GM23338 (cell line): ENCODE results near the gene DPP10. TPM values are rescaled to one million over a fixed set of nuclear protein-coding genes. Genes with fewer than 3 reads are reported as not detected.

Experiments used
- ATAC-seq: fragments of 200-7000 bp; cut with Tn5 transposase; 3 replicates; pipeline ENCODE4 v1.9.1; 2020
- DNase-seq: peaks from one replicate; pipeline ENCODE4 v3.0.0-alpha.2; 2015; ENCODE audit warnings: low spot score
- H2AFZ ChIP-seq: fragments of 200-600 bp; sonication (generic); 2 replicates; pipeline ENCODE4 v1.8.0; 2016; ENCODE audit warnings: antibody characterized with exemption, mild to moderate bottlenecking, moderate library complexity
- H3F3A ChIP-seq: fragments of 200-600 bp; sonication (generic); replicated peaks from 2 replicates; pipeline ENCODE4 v1.8.0; 2017; ENCODE audit warnings: antibody characterized with exemption, mixed run types, low read depth
- H3K27ac ChIP-seq: fragments of 200-600 bp; sonication (generic); 2 replicates; pipeline ENCODE4 v1.6.1; 2016; ENCODE audit warnings: low read depth
- H3K27me3 ChIP-seq: fragments of 200-600 bp; sonication (generic); 2 replicates; pipeline ENCODE4 v1.8.0; 2016; ENCODE audit warnings: mild to moderate bottlenecking, mixed run types, moderate library complexity; ENCODE audit not compliant: insufficient read depth
- H3K36me3 ChIP-seq: fragments of 200-600 bp; sonication (generic); 2 replicates; pipeline ENCODE4 v1.8.0; 2016; ENCODE audit warnings: mild to moderate bottlenecking; ENCODE audit not compliant: insufficient read depth
- H3K4me1 ChIP-seq: fragments of 200-600 bp; sonication (generic); 2 replicates; pipeline ENCODE4 v1.8.0; 2016; ENCODE audit warnings: mild to moderate bottlenecking, moderate library complexity; ENCODE audit not compliant: insufficient read depth
- H3K4me2 ChIP-seq: fragments of 200-600 bp; sonication (generic); 2 replicates; pipeline ENCODE4 v1.7.1; 2017; ENCODE audit warnings: mixed run types
- H3K4me3 ChIP-seq: fragments of 200-600 bp; sonication (generic); 2 replicates; pipeline ENCODE4 v1.6.1; 2016; ENCODE audit warnings: mixed run types
- H3K79me2 ChIP-seq: fragments of 200-600 bp; sonication (generic); replicated peaks from 2 replicates; pipeline ENCODE4 v1.8.0; 2017; ENCODE audit warnings: mild to moderate bottlenecking; ENCODE audit not compliant: insufficient read depth
- H3K9me2 ChIP-seq: fragments of 200-600 bp; sonication (generic); 2 replicates; pipeline ENCODE4 v1.8.0; 2017; ENCODE audit not compliant: insufficient read depth
- H4K20me1 ChIP-seq: fragments of 200-600 bp; sonication (generic); replicated peaks from 2 replicates; pipeline ENCODE4 v1.8.0; 2017; ENCODE audit warnings: mild to moderate bottlenecking; ENCODE audit not compliant: insufficient read depth
- H3K27ac Mint-ChIP-seq: 2 replicates; pipeline ENCODE4 v1.8.0; 2020; ENCODE audit warnings: inconsistent platforms, mild to moderate bottlenecking, moderate library complexity, mixed read lengths
- H3K27me3 Mint-ChIP-seq: 3 replicates; pipeline ENCODE4 v1.8.0; 2022; ENCODE audit warnings: low read depth, mild to moderate bottlenecking, moderate library complexity, mixed read lengths, inconsistent platforms; ENCODE audit not compliant: insufficient read depth, poor library complexity
- H3K36me3 Mint-ChIP-seq: 3 replicates; pipeline ENCODE4 v1.8.0; 2021; ENCODE audit warnings: low read depth, mild to moderate bottlenecking, inconsistent platforms, moderate library complexity, mixed read lengths
- H3K4me1 Mint-ChIP-seq: 3 replicates; pipeline ENCODE4 v1.8.0; 2020; ENCODE audit warnings: mild to moderate bottlenecking, inconsistent platforms, mixed read lengths
- H3K4me3 Mint-ChIP-seq: 3 replicates; pipeline ENCODE4 v1.8.0; 2021; ENCODE audit warnings: moderate library complexity, mild to moderate bottlenecking, inconsistent platforms, mixed read lengths
- H3K9me3 Mint-ChIP-seq: 3 replicates; pipeline ENCODE4 v1.8.0; 2020; ENCODE audit warnings: moderate library complexity, mild to moderate bottlenecking, inconsistent platforms, mixed read lengths
- CREB1 ChIP-seq: fragments of 250-450 bp; sonication (Bioruptor Pico); IDR thresholded peaks from 2 replicates; pipeline ENCODE4 v1.5.0; 2020; ENCODE audit warnings: low read depth, mild to moderate bottlenecking, moderate library complexity
- EZH2 ChIP-seq: fragments of 200-600 bp; sonication (generic); IDR thresholded peaks from one replicate; pipeline ENCODE4 v1.8.0; 2017; ENCODE audit warnings: antibody characterized with exemption, mild to moderate bottlenecking, low read depth; ENCODE audit not compliant: unreplicated experiment
- EZH2phosphoT487 ChIP-seq: fragments of 200-600 bp; sonication (generic); IDR thresholded peaks from one replicate; pipeline ENCODE4 v1.8.1; 2018; ENCODE audit warnings: antibody characterized with exemption; ENCODE audit not compliant: unreplicated experiment
- JUNB ChIP-seq: IDR thresholded peaks from one replicate; pipeline ENCODE4 v1.6.1; 2016; ENCODE audit warnings: antibody characterized with exemption; ENCODE audit not compliant: unreplicated experiment
- NANOG ChIP-seq: IDR thresholded peaks from 2 replicates; pipeline ENCODE4 v1.6.1; 2016; ENCODE audit warnings: antibody characterized with exemption, borderline replicate concordance
- POLR2AphosphoS5 ChIP-seq: IDR thresholded peaks from 2 replicates; pipeline ENCODE4 v1.6.1; 2016; ENCODE audit warnings: antibody characterized with exemption, low read depth
- STAT1 ChIP-seq: IDR thresholded peaks from one replicate; pipeline ENCODE4 v1.6.1; 2016; ENCODE audit warnings: antibody characterized with exemption; ENCODE audit not compliant: unreplicated experiment
- ZNF114 ChIP-seq: fragments of 250-450 bp; sonication (Bioruptor Pico); IDR thresholded peaks from 2 replicates; pipeline ENCODE4 v1.5.0; 2020; ENCODE audit warnings: mild to moderate bottlenecking, moderate library complexity
- ZNF331 ChIP-seq: fragments of 250-450 bp; sonication (Bioruptor Pico); IDR thresholded peaks from 2 replicates; pipeline ENCODE4 v1.5.0; 2020; ENCODE audit warnings: low read depth, mild to moderate bottlenecking, moderate library complexity
- polyA plus RNA-seq: library from polyadenylated mRNA; unstranded; fragments of >200 nt; fragmentation: Nextera tagmentation; extraction: Ambion mirVana; gene quantifications from 2 replicates; pipeline ENCODE4 v1.2.1, GENCODE V29; 2016
- total RNA-seq: library from RNA; depleted of rRNA; stranded (reverse); fragments of >200 nt; shearing (Covaris generic); gene quantifications from 2 replicates; pipeline ENCODE4 v1.2.3, GENCODE V29; 2014
- TF ChIP-seq, protein P1 (sequence below), 2 experiments: fragments of 200-600 bp in 1 of 2; sonication (generic) in 1 of 2; conservative IDR thresholded peaks; 2 replicates each; pipeline versions ENCODE4 v1.5.1 to v1.6.1; 2016 to 2017; ENCODE audit warnings: antibody characterized with exemption in 2 of 2, low read depth in 2 of 2, mild to moderate bottlenecking in 2 of 2, moderate library complexity in 1 of 2
- TF ChIP-seq, protein P2 (sequence below): IDR thresholded peaks from 2 replicates; pipeline ENCODE4 v1.6.1; 2016; ENCODE audit warnings: antibody characterized with exemption
- TF ChIP-seq, protein P3 (sequence below): fragments of 250-450 bp; sonication (Bioruptor Pico); IDR thresholded peaks from 2 replicates; pipeline ENCODE4 v1.5.0; 2020; ENCODE audit warnings: mild to moderate bottlenecking, moderate library complexity
- TF ChIP-seq, protein P4 (sequence below): IDR thresholded peaks from one replicate; pipeline ENCODE4 v1.6.1; 2018; ENCODE audit warnings: antibody characterized with exemption; ENCODE audit not compliant: unreplicated experiment

DPP10 gene
- total and polyA plus RNA-seq, 2 experiments from 2014 or later, result 3.6 to 14.8 TPM

DNA sequence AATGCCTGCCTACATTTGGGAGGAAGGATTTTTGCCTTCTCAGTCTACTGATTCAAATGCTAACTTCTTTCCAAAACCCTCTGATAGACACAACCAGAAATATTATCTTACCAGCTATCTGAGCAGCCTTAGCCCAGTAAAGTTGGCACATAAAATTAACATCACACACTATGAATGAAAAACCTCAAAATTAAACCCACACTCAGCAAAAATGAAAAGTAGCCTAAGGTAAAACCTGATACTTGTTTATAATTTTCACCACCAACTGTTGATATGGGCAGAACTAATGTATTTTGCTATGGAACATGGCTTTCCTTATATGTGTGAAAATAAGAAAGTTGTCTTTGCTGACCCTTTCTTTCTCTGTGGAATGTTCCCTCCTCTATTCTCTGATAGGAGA lies 226.0 kb downstream of the DPP10 start:
- ATAC-seq, result no peak
- Histone ChIP-seq H3F3A (no peaks in the 10 kb centered on the region), H3K9me2 (no peaks in the 10 kb centered on the region), H4K20me1 (no peaks in the 10 kb centered on the region), H2AFZ (no peak overlapping the region), H3K79me2 (no peaks in the 10 kb centered on the region), H3K36me3 (no peaks in the 10 kb centered on the region), H3K27ac (no peak overlapping the region), H3K27me3 (no peaks in the 10 kb centered on the region), H3K4me3 (no peak overlapping the region), H3K4me1 (no peaks in the 10 kb centered on the region), H3K4me2 (no peak overlapping the region)
- H3K36me3 Mint-ChIP-seq, result no peaks in the 10 kb centered on the region
- TF ChIP-seq ZNF114 (CRISPR knock-in tag) (no peak), POLR2AphosphoS5 (no peak), EZH2 (no peak), STAT1 (no peak), CREB1 (CRISPR knock-in tag) (no peak), NANOG (no peak), JUNB (no peak), ZNF331 (no peak), EZH2phosphoT487 (no peak)
- TF ChIP-seq, protein P1, sequence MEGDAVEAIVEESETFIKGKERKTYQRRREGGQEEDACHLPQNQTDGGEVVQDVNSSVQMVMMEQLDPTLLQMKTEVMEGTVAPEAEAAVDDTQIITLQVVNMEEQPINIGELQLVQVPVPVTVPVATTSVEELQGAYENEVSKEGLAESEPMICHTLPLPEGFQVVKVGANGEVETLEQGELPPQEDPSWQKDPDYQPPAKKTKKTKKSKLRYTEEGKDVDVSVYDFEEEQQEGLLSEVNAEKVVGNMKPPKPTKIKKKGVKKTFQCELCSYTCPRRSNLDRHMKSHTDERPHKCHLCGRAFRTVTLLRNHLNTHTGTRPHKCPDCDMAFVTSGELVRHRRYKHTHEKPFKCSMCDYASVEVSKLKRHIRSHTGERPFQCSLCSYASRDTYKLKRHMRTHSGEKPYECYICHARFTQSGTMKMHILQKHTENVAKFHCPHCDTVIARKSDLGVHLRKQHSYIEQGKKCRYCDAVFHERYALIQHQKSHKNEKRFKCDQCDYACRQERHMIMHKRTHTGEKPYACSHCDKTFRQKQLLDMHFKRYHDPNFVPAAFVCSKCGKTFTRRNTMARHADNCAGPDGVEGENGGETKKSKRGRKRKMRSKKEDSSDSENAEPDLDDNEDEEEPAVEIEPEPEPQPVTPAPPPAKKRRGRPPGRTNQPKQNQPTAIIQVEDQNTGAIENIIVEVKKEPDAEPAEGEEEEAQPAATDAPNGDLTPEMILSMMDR (conservative IDR thresholded peaks at IDR 0.05; ENCODE audit: low read depth in 2 of 2), result no peak
- TF ChIP-seq, protein P2, sequence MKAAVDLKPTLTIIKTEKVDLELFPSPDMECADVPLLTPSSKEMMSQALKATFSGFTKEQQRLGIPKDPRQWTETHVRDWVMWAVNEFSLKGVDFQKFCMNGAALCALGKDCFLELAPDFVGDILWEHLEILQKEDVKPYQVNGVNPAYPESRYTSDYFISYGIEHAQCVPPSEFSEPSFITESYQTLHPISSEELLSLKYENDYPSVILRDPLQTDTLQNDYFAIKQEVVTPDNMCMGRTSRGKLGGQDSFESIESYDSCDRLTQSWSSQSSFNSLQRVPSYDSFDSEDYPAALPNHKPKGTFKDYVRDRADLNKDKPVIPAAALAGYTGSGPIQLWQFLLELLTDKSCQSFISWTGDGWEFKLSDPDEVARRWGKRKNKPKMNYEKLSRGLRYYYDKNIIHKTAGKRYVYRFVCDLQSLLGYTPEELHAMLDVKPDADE, result no peak
- TF ChIP-seq, protein P3, sequence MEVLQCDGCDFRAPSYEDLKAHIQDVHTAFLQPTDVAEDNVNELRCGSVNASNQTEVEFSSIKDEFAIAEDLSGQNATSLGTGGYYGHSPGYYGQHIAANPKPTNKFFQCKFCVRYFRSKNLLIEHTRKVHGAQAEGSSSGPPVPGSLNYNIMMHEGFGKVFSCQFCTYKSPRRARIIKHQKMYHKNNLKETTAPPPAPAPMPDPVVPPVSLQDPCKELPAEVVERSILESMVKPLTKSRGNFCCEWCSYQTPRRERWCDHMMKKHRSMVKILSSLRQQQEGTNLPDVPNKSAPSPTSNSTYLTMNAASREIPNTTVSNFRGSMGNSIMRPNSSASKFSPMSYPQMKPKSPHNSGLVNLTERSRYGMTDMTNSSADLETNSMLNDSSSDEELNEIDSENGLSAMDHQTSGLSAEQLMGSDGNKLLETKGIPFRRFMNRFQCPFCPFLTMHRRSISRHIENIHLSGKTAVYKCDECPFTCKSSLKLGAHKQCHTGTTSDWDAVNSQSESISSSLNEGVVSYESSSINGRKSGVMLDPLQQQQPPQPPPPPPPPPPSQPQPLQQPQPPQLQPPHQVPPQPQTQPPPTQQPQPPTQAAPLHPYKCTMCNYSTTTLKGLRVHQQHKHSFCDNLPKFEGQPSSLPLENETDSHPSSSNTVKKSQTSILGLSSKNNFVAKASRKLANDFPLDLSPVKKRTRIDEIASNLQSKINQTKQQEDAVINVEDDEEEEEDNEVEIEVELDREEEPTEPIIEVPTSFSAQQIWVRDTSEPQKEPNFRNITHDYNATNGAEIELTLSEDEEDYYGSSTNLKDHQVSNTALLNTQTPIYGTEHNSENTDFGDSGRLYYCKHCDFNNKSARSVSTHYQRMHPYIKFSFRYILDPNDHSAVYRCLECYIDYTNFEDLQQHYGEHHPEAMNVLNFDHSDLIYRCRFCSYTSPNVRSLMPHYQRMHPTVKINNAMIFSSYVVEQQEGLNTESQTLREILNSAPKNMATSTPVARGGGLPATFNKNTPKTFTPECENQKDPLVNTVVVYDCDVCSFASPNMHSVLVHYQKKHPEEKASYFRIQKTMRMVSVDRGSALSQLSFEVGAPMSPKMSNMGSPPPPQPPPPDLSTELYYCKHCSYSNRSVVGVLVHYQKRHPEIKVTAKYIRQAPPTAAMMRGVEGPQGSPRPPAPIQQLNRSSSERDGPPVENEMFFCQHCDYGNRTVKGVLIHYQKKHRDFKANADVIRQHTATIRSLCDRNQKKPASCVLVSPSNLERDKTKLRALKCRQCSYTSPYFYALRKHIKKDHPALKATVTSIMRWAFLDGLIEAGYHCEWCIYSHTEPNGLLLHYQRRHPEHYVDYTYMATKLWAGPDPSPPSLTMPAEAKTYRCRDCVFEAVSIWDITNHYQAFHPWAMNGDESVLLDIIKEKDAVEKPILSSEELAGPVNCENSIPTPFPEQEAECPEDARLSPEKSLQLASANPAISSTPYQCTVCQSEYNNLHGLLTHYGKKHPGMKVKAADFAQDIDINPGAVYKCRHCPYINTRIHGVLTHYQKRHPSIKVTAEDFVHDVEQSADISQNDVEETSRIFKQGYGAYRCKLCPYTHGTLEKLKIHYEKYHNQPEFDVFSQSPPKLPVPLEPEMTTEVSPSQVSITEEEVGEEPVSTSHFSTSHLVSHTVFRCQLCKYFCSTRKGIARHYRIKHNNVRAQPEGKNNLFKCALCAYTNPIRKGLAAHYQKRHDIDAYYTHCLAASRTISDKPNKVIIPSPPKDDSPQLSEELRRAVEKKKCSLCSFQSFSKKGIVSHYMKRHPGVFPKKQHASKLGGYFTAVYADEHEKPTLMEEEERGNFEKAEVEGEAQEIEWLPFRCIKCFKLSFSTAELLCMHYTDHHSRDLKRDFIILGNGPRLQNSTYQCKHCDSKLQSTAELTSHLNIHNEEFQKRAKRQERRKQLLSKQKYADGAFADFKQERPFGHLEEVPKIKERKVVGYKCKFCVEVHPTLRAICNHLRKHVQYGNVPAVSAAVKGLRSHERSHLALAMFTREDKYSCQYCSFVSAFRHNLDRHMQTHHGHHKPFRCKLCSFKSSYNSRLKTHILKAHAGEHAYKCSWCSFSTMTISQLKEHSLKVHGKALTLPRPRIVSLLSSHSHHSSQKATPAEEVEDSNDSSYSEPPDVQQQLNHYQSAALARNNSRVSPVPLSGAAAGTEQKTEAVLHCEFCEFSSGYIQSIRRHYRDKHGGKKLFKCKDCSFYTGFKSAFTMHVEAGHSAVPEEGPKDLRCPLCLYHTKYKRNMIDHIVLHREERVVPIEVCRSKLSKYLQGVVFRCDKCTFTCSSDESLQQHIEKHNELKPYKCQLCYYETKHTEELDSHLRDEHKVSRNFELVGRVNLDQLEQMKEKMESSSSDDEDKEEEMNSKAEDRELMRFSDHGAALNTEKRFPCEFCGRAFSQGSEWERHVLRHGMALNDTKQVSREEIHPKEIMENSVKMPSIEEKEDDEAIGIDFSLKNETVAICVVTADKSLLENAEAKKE, result no peak
- TF ChIP-seq, protein P4, sequence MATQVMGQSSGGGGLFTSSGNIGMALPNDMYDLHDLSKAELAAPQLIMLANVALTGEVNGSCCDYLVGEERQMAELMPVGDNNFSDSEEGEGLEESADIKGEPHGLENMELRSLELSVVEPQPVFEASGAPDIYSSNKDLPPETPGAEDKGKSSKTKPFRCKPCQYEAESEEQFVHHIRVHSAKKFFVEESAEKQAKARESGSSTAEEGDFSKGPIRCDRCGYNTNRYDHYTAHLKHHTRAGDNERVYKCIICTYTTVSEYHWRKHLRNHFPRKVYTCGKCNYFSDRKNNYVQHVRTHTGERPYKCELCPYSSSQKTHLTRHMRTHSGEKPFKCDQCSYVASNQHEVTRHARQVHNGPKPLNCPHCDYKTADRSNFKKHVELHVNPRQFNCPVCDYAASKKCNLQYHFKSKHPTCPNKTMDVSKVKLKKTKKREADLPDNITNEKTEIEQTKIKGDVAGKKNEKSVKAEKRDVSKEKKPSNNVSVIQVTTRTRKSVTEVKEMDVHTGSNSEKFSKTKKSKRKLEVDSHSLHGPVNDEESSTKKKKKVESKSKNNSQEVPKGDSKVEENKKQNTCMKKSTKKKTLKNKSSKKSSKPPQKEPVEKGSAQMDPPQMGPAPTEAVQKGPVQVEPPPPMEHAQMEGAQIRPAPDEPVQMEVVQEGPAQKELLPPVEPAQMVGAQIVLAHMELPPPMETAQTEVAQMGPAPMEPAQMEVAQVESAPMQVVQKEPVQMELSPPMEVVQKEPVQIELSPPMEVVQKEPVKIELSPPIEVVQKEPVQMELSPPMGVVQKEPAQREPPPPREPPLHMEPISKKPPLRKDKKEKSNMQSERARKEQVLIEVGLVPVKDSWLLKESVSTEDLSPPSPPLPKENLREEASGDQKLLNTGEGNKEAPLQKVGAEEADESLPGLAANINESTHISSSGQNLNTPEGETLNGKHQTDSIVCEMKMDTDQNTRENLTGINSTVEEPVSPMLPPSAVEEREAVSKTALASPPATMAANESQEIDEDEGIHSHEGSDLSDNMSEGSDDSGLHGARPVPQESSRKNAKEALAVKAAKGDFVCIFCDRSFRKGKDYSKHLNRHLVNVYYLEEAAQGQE, result no peak
- no peak overlapping the region for H3K4me3 Mint-ChIP-seq
- H3K9me3 Mint-ChIP-seq, result peaks cover 3% of the 10 kb centered on the region; the same call in 1 of the 3 replicates
- no peak for DNase-seq
- no peaks in the 10 kb centered on the region for H3K27me3 Mint-ChIP-seq
- H3K27ac Mint-ChIP-seq, result no peak overlapping the region
- peaks cover 3% of the 10 kb centered on the region; the same call in 2 of the 3 replicates for H3K4me1 Mint-ChIP-seq
